GM12891 (cell line): ENCODE data around the gene TMEM145.

Experiments used
- DNase-seq: peaks from one replicate; pipeline ENCODE4 v3.0.0; 2011; ENCODE audit warnings: low spot score; ENCODE audit not compliant: insufficient read length
- FAIRE-seq: peaks from 2 replicates; lab custom pipeline; 2011; peaks lifted over from hg19 to GRCh38; lab: Jason Lieb, UNC
- PAX5 ChIP-seq: IDR thresholded peaks from 2 replicates; pipeline ENCODE4 v1.6.1; 2011; ENCODE audit warnings: low read length, moderate library complexity, mild to moderate bottlenecking; ENCODE audit not compliant: insufficient read depth, severe bottlenecking
- POLR2A ChIP-seq: IDR thresholded peaks from 2 replicates; pipeline ENCODE4 v1.6.1; 2011; ENCODE audit warnings: low read depth, low read length, control low read depth
- POLR2AphosphoS5 ChIP-seq: IDR thresholded peaks from 2 replicates; pipeline ENCODE4 v1.6.1; 2011; ENCODE audit warnings: low read depth, low read length, control low read depth
- POU2F2 ChIP-seq: IDR thresholded peaks from 2 replicates; pipeline ENCODE4 v1.6.1; 2011; ENCODE audit warnings: low read depth, mild to moderate bottlenecking, control low read depth, low read length, moderate library complexity
- SPI1 ChIP-seq: IDR thresholded peaks from 2 replicates; pipeline ENCODE4 v1.6.1; 2011; ENCODE audit warnings: low read depth, low read length, control low read depth
- TAF1 ChIP-seq: IDR thresholded peaks from 2 replicates; pipeline ENCODE4 v1.6.1; 2011; ENCODE audit warnings: low read depth, low read length, control low read depth

Gene TMEM145

DNA sequence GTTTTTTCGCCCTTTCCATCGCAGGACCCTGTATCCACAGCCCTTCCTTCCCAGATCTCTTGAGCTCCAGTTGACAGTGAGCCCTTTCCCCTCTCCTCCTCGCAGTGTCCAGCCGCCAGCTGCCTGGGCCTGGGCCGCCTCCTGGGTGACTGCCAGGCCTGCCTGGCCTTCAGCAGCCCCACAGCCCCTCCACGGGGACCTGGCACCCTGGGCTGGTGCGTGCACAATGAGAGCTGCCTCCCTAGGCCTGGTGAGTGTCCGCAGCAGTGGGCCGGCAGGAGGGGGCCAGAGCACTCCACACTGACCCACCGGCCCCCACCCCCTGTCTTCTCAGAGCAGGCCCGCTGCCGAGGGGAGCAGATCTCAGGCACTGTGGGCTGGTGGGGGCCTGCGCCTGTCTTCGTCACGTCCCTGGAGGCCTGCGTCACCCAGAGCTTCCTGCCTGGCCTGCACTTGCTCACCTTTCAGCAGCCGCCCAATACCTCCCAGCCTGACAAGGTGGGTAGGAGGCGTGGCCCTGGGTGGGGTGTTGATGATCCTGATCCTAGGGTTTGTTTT lies 31.3 kb downstream of the TMEM145 start:
- TF ChIP-seq TAF1 (no peak), PAX5 (no peak), POLR2AphosphoS5 (no peak), SPI1 (no peak), POU2F2 (no peak), POLR2A (no peak)
- no peak for DNase-seq
- no peak for FAIRE-seq

DNA sequence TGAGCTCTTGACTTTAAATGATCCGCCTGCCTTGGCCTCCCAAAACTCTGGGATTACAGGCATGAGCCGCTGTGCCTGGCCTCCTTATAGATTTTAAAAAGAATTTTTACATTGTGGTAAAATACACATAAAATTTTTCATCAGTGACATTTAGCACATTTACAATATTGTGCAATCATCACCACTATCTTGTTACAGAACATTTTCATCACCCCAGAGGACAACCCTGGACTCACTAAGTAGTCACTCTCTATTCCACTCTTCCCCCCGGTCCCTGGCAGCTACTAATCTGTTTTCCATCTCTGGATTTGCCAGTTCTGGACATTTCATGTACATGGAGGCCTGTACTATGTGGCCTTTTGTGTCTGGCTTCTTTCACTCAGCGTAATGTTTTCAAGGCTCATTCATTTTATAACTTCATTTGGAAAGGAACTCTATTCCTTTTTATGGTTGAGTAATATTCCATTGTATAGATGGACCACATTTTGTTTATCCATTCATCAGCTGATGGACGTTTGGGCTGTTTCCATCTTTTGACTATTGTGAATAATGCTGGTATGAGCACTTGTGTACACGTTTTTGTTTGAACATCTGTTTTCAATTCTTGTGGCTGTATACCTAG lies 32.2 kb downstream of the TMEM145 start:
- DNase-seq (no peak), FAIRE-seq (peak; percentile 33)
- TF ChIP-seq PAX5 (no peak), SPI1 (no peak), POU2F2 (no peak), TAF1 (no peak), POLR2A (no peak), POLR2AphosphoS5 (no peak)

DNA sequence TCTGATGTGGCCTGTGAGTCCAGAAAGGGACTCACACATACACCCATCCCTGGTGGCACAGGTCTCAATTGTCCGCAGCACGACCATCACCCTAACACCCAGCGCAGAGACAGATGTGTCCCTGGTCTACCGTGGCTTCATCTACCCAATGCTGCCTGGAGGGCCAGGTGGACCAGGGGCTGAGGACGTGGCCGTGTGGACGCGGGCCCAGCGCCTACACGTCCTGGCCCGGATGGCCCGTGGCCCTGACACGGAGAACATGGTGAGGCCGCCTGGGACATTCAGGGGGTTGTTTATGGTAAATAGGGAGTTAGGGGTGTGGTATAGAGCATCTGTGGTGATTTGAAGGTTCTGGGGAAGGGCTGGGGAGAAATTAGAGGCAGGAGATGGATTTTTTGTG lies 35.1 kb downstream of the TMEM145 start:
- no peak for TF ChIP-seq POU2F2
- DNase-seq: no peak
- FAIRE-seq: no peak

DNA sequence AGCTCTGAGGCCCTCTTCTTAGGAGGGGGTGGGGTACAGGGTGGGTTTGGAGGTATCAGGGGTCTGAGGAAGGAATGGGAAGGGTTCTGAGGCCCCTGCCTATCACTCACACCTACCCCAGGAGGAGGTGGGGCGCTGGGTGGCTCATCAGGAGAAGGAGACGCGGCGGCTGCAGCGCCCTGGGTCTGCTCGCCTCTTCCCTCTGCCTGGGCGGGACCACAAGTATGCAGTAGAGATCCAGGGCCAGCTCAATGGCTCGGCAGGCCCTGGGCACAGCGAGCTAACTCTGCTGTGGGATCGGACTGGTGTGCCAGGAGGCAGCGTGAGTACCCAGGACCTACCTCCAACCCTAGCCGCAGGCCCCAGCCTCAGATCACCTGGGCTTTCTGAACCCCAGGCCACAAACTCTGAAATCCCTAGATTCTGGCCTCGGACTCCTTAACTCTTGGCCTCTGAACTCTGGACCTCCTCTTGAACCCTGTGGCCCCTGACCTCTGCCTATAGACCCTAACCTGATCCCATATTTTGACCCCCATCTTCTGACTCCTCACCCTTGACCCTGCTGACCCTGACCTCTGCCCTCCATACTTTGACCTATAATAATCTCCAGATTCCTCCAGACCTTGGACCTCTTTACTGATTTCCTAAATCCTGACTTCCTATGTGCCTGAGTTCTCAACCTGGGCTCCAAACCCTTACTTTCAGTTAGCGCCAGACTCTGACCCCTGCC lies 36.4 kb downstream of the TMEM145 start:
- no peak for DNase-seq

DNA sequence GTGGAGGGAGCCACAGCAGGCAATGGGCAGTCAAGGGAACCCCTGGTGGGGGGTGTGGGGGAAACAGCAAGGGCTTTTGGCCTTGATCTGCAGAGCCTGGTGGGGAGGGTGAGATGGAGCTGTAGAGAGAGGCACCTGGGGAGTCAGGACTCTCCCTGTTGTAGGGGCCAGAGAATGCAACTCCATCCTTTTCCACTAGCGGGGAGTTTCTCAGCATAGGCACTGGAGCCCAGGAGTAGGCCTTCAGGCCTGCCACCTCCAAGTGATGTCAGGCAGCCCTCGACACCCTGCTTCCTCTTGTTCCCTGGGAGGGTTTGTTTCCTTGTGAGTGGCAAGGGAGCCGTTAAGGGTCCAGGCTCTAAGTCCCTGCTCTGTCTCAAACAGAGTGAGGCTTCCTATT lies 37.3 kb downstream of the TMEM145 start:
- TF ChIP-seq SPI1: no peak
- no peak for TF ChIP-seq POU2F2
- no peak for TF ChIP-seq TAF1
- TF ChIP-seq POLR2A: no peak
- no peak for TF ChIP-seq POLR2AphosphoS5
- FAIRE-seq: no peak
- no peak for DNase-seq

More for the DNA sequence above, 36.4 kb downstream of the TMEM145 start:
- TF ChIP-seq POLR2A (no peak), SPI1 (no peak), TAF1 (no peak), POLR2AphosphoS5 (no peak), POU2F2 (no peak), PAX5 (no peak)
- no peak for FAIRE-seq

DNA sequence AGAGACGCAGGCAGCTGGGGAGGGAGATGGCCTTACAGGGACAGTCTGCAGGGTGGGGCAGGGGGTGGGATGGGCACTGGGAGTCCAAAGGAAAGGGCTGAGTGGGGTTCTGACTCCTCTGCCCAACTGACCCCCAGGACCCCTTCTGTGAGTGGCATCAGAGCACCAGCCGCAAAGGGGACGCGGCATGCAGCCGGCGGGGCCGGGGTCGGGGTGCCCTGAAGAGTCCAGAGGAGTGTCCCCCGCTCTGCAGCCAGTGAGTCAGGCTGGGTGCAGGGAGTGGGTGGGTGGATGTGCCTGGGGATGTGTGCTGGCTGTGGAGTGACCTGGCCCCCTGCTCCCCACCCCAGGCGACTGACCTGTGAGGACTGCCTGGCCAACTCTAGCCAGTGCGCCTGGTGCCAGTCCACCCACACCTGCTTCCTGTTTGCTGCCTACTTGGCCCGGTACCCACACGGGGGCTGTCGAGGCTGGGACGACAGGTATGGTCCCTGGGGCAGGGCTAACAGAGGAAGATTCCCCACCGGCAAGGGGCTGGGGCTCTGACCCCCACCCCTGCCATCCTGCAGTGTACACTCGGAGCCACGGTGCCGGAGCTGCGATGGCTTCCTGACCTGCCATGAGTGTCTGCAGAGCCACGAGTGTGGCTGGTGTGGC lies 38.1 kb downstream of the TMEM145 start:
- no peak for FAIRE-seq
- TF ChIP-seq POLR2AphosphoS5 (no peak), POU2F2 (no peak), SPI1 (no peak), POLR2A (no peak), TAF1 (no peak), PAX5 (no peak)

DNA sequence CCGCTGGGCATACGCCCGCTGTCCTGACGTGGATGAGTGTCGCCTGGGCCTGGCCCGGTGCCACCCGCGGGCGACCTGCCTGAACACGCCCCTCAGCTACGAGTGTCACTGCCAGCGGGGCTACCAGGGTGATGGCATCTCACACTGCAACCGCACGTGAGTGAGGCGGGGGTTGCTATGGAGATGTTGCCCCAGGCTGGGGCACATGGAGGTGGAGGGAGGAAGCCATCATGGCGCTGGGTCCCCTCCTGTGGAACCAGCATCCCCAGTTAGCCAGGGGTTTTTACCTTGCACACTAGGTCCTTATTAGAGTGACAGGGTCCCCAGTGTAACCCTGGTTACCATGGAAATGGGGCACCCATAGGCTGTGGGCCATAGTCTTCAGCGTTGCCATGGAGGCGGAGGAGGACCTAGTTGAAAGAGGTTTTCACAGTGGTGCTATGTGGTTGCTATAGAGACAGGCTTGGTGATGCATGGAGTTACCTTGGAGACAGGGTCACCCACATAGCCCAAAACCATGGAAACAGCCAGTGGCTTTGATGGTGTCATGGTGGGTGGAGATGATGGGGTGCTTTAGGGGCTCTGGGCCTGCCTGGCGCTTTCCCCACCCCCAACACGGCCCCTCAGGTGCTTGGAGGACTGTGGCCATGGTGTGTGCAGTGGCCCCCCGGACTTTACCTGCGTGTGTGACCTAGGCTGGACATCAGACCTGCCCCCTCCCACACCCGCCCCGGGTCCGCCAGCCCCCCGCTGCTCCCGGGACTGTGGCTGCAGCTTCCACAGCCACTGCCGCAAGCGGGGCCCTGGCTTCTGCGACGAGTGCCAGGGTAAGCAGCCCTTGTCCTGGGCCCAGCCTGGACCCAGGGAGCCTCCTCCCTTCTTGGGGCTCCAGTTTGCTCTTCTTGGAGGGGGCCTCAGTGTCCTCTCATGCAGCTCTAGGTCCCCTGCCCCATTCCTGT lies 39.5 kb downstream of the TMEM145 start:
- TF ChIP-seq SPI1 (no peak), POU2F2 (no peak), TAF1 (no peak), PAX5 (no peak), POLR2A (no peak), POLR2AphosphoS5 (no peak)
- FAIRE-seq (peak; percentile 66), DNase-seq (peak; percentile 58)

More for the DNA sequence above, 38.1 kb downstream of the TMEM145 start:
- no peak for DNase-seq

DNA sequence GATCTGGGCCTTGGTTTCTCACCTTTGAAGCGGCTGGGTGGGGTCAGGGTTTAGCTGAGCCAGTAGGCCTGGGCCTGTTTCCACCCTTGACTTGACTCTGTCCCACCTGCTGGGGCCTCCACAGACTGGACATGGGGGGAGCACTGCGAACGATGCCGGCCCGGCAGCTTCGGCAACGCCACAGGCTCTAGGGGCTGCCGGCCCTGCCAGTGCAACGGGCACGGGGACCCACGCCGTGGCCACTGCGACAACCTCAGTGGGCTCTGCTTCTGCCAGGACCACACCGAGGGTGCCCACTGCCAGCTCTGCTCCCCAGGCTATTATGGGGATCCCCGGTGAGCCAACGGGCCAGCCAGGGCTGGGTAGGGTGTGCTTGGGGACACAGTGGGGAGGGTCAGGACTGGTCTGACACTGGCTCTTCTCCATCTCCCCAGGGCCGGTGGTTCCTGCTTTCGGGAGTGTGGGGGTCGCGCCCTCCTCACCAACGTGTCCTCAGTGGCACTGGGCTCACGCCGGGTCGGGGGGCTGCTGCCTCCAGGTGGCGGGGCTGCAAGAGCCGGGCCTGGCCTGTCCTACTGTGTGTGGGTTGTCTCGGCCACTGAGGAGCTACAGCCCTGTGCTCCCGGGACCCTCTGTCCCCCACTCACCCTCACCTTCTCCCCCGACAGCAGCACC lies 40.4 kb downstream of the TMEM145 start:
- no peak for FAIRE-seq
- TF ChIP-seq POU2F2: no peak
- no peak for TF ChIP-seq SPI1
- TF ChIP-seq POLR2A: no peak
- no peak for DNase-seq
